Measurements from ENCODE around the gene ZFP37.

ZFP37 gene

GRCh38 chr9:113011911-113012381 is 44.6 kb downstream of the ZFP37 start, which contains the start of gene ZNF883:
TSS of gene ZNF883 (minus strand) at chr9:113012192.
- H3K27ac ChIP-seq (ENCODE audit: extremely low read depth, low read depth, low read length), result no peak within 1 kb of the TSS
- POLR2A ChIA-PET, result interaction anchor here (0.6 kb wide), 1 partner anchor 510 kb away, joined by 3 read pairs; no protein-coding TSS in a partner anchor
- TF ChIP-seq OSR2 (tag by site-specific recombination; IDR thresholded peaks at IDR 0.05) (no peak), SP3 (tag by site-specific recombination; IDR thresholded peaks at IDR 0.05) (peak; percentile 15), WT1 (tag by site-specific recombination; IDR thresholded peaks at IDR 0.05) (no peak), ZNF76 (tag by site-specific recombination; IDR thresholded peaks at IDR 0.05; ENCODE audit: borderline replicate concordance, low read depth) (peak; percentile 92), ZNF561 (tag by site-specific recombination; IDR thresholded peaks at IDR 0.05; ENCODE audit: borderline replicate concordance) (0 out of 2 replicates have a peak, but pooled peaks have one; percentile 17), SP7 (tag by site-specific recombination; IDR thresholded peaks at IDR 0.05) (no peak), ZBTB26 (tag by site-specific recombination; optimal IDR thresholded peaks at IDR 0.05) (peak; percentile 28), ZIC2 (tag by site-specific recombination; IDR thresholded peaks at IDR 0.05) (no peak), ELK4 (IDR thresholded peaks at IDR 0.05; ENCODE audit: borderline replicate concordance, low read depth, low read length) (no peak), ZBTB20 (tag by site-specific recombination; IDR thresholded peaks at IDR 0.05) (peak; percentile 71), ZNF518A (tag by site-specific recombination; conservative IDR thresholded peaks at IDR 0.05; ENCODE audit: low read depth) (peak; percentile 46; the same call in 1 of the 2 replicates), ZNF341 (tag by site-specific recombination; IDR thresholded peaks at IDR 0.05; ENCODE audit: low read depth) (peak; percentile 33; the same call in 1 of the 2 replicates), ZBTB17 (tag by site-specific recombination; IDR thresholded peaks at IDR 0.05) (peak; percentile 86), ZNF24 (tag by site-specific recombination; IDR thresholded peaks at IDR 0.05) (no peak), ZNF274 (IDR thresholded peaks at IDR 0.05; ENCODE audit: low read length) (no peak), ZNF274 (tag by site-specific recombination; IDR thresholded peaks at IDR 0.05; ENCODE audit: borderline replicate concordance) (no peak), PRDM10 (tag by site-specific recombination; IDR thresholded peaks at IDR 0.05) (0 out of 2 replicates have a peak, but pooled peaks have one; percentile 32), ZNF121 (tag by site-specific recombination; IDR thresholded peaks at IDR 0.05) (no peak), ZXDB (tag by site-specific recombination; IDR thresholded peaks at IDR 0.05) (peak; percentile 40; the same call in 1 of the 2 replicates), ZNF335 (tag by site-specific recombination; conservative IDR thresholded peaks at IDR 0.05) (peak; percentile 85), ZNF366 (tag by site-specific recombination; conservative IDR thresholded peaks at IDR 0.05) (peak; percentile 50; the same call in 1 of the 2 replicates)
- peak within 1 kb of the TSS; percentile 34 for H3K4me3 ChIP-seq (ENCODE audit: low read depth, low read length)
- CTCF ChIA-PET, result interaction anchor here (0.6 to 1.0 kb wide), 2 partner anchors 98 to 100 kb away, joined by 3 read pairs; no protein-coding TSS in a partner anchor
- H3K4me1 ChIP-seq (ENCODE audit: control insufficient read depth, insufficient read depth, low read length), result no peaks in the 10 kb centered on the region
- H3K9me3 ChIP-seq (ENCODE audit: control insufficient read depth, insufficient read depth, low read depth, low read length), result no peaks in the 10 kb centered on the region
- H3K36me3 ChIP-seq (ENCODE audit: control insufficient read depth in 2 of 2, insufficient read depth in 1 of 2, low read length in 2 of 2), result peaks cover 0 to 24% of the 10 kb centered on the region in 2 experiments; a peak in 1 of 3 replicates

Data from HEK293 (cell line).